MV-4-11 (cell line): Measurements from ENCODE around the gene DHRS13.
"Not testable (repeated sequence)": the region's sequence is repeated elsewhere in the genome, so short reads cannot be mapped to it uniquely, and the experiment has no call there.

Experiments
- DNase-seq: peaks from one replicate; lab custom pipeline; 2025; lab: John Stamatoyannopoulos, UW

Gene DHRS13

GRCh38 chr17:28935744-28936460 is 33.0 kb upstream of the DHRS13 start:
- DNase-seq = no peak

- DNase-seq = not testable (repeated sequence)
These were observed 31.6 kb upstream of the DHRS13 start for GRCh38 chr17:28934508-28934907.

- DNase-seq = no peak
These were observed 26.9 kb upstream of the DHRS13 start for GRCh38 chr17:28929787-28930186.

GRCh38 chr17:28928061-28928460 is 25.2 kb upstream of the DHRS13 start:
- peak; percentile 92 for DNase-seq

GRCh38 chr17:28926786-28927185 is 23.9 kb upstream of the DHRS13 start:
- DNase-seq = no peak

- DNase-seq = no peak
These were observed 23.5 kb upstream of the DHRS13 start for GRCh38 chr17:28926366-28926765.

GRCh38 chr17:28925912-28926365 is 23.1 kb upstream of the DHRS13 start:
- DNase-seq = peak; percentile 91

GRCh38 chr17:28920201-28920600 is 17.3 kb upstream of the DHRS13 start:
- DNase-seq = no peak

- peak; percentile 25 for DNase-seq
These were observed 15.4 kb upstream of the DHRS13 start for GRCh38 chr17:28918295-28918694.

- DNase-seq = no peak
These were observed 14.6 kb upstream of the DHRS13 start for GRCh38 chr17:28917465-28917864.

- DNase-seq = no peak
These were observed 14.2 kb upstream of the DHRS13 start for GRCh38 chr17:28917029-28917428.

GRCh38 chr17:28916302-28916934 is 13.5 kb upstream of the DHRS13 start:
- peak; percentile 27 for DNase-seq

GRCh38 chr17:28912938-28913333 is 10.1 kb upstream of the DHRS13 start:
- DNase-seq = no peak

- DNase-seq = no peak
These were observed 9.5 kb upstream of the DHRS13 start for GRCh38 chr17:28912281-28912937.

- DNase-seq = no peak
These were observed 8.6 kb upstream of the DHRS13 start for GRCh38 chr17:28911411-28912045.

- DNase-seq = no peak
These were observed 7.7 kb upstream of the DHRS13 start for GRCh38 chr17:28910534-28910933.

- no peak for DNase-seq
These were observed 5.8 kb upstream of the DHRS13 start for GRCh38 chr17:28908640-28909167.

- no peak for DNase-seq
These were observed 5.0 kb upstream of the DHRS13 start for GRCh38 chr17:28907709-28908475.

- DNase-seq = no peak
These were observed 4.0 kb upstream of the DHRS13 start for GRCh38 chr17:28906706-28907438.

GRCh38 chr17:28906276-28906675 is 3.4 kb upstream of the DHRS13 start:
- DNase-seq = no peak

GRCh38 chr17:28904800-28905199 is 1.9 kb upstream of the DHRS13 start:
- DNase-seq = no peak
